Lower leg skin (tissue), 3 donors: ENCODE results near the gene SNCB.
"Not testable (repeated sequence)": the region's sequence is repeated elsewhere in the genome, so short reads cannot be mapped to it uniquely, and the experiment has no call there.

Source experiments
- POLR2A ChIP-seq, 2 donors: fragments of 450-650 bp; IDR thresholded peaks; one replicate each; pipeline ENCODE4 v1.6.1; 2016 to 2017; ENCODE audit warnings: antibody characterized with exemption in 2 of 2, mild to moderate bottlenecking in 1 of 2, moderate library complexity in 1 of 2
- TF ChIP-seq, protein P1 (sequence below), 3 donors: fragments of 450-650 bp; IDR thresholded peaks; one replicate each; pipeline ENCODE4 v1.5.1; 2016; ENCODE audit warnings: antibody characterized with exemption in 3 of 3, mild to moderate bottlenecking in 3 of 3, moderate library complexity in 2 of 3

DNA sequence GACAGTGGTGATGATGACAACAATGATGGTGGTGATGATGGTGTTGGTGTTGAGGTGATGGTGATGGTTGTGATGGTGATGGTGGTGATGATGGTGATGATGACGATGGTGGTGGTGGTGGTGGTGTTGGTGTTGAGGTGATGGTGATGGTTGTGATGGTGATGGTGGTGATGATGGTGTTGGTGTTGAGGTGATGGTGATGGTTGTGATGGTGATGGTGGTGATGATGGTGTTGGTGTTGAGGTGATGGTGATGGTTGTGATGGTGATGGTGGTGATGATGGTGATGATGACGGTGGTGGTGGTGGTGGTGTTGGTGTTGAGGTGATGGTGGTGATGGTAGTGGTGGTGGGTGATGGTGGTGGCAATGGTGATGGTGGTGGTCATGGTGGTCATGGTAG is 38.7 kb downstream of the SNCB start:
- TF ChIP-seq, protein P1, sequence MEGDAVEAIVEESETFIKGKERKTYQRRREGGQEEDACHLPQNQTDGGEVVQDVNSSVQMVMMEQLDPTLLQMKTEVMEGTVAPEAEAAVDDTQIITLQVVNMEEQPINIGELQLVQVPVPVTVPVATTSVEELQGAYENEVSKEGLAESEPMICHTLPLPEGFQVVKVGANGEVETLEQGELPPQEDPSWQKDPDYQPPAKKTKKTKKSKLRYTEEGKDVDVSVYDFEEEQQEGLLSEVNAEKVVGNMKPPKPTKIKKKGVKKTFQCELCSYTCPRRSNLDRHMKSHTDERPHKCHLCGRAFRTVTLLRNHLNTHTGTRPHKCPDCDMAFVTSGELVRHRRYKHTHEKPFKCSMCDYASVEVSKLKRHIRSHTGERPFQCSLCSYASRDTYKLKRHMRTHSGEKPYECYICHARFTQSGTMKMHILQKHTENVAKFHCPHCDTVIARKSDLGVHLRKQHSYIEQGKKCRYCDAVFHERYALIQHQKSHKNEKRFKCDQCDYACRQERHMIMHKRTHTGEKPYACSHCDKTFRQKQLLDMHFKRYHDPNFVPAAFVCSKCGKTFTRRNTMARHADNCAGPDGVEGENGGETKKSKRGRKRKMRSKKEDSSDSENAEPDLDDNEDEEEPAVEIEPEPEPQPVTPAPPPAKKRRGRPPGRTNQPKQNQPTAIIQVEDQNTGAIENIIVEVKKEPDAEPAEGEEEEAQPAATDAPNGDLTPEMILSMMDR (IDR thresholded peaks at IDR 0.05), result not testable (repeated sequence)
- not testable (repeated sequence) for TF ChIP-seq POLR2A (IDR thresholded peaks at IDR 0.05)
